ENCODE results near the gene THEM5. TPM values are rescaled to one million over a fixed set of nuclear protein-coding genes. Genes with fewer than 3 reads are reported as not detected.

THEM5 gene
- total RNA-seq, 1 experiment from 2014 or later, result not detected

DNA sequence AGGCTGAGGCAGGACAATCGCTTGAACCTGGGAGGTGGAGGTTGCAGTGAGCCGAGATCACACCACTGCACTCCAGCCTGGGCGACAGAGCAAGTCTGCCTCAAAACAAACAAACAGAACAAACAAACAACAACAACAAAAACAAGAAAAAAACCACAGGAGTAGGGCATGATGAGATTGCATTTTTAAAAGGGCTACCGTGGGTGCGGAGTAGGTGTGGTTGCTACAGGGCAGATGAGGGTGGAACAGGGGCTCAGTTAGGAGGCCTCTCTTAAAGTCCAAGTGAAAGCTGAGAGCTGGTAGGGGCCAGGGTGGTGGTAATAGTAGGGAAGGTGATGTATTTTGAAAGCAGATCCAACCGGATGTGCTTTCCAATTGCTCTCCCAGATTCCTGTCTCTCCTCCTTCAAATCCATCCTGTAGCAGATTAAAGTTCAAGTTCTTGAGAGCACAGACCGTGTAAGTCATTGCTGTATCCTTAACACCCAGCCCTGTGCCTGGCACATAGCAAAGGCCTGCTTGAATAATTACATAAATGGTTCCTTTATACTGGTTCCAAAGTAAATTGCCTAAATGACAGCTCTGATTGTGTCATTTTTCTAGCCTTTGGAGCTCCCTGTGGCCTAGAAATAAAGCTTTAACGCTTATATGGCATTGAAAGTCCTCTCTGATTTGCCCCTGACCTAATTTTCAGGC lies 44.1 kb downstream of the THEM5 start:
- DNase-seq (ENCODE audit: low spot score), result no peak
- in situ Hi-C loops (cut with HindIII; ENCODE audit: low sequenced_read_pairs), result no loop called here

DNA sequence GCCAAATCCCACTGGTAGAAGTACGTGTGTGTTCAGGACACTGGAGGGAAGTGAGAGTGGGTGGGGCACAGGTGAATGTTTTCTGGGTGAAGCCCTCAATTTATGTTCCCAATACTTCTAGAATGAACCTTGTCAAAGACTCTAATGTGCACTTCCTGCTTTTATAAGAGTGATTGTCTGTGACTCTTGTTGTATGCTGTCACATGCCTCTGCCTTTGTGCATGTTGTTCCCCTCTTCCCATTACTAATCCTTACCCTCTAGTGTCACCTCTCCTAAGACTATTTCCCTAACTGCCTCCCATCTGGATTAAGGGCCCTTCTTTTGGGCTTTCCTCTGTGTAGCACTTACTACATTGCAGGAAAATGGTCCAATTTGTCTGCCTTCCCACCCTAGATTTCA lies 45.7 kb downstream of the THEM5 start:
- in situ Hi-C loops (cut with HindIII; ENCODE audit: low sequenced_read_pairs), result no loop called here
- no peak for DNase-seq (ENCODE audit: low spot score)

DNA sequence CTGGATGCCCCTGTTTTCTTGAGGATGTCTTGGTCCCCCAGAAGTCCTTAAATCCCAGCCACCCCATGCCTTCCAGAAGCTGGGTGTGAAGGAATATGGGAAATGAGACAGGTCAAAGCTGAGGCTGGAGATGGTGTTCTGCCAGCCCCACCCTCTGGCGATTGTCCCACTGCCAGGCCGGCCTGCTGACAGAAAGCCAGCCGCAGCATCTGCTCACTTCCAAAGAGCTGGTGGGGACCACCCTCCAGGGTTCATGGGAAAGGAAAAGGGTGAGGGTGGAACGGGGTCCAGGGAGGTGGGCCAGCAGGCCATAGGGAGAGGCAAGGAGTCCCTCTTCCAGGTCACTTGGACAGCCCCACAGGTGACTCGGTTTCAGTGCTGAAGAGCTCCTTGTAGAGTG lies 46.4 kb downstream of the THEM5 start:
- DNase-seq (ENCODE audit: low spot score), result peak; percentile 52
- in situ Hi-C loops (cut with HindIII; ENCODE audit: low sequenced_read_pairs), result no loop called here

- no peak for DNase-seq (ENCODE audit: low spot score)
- in situ Hi-C loops (cut with HindIII; ENCODE audit: low sequenced_read_pairs), result no loop called here
Measured at GRCh38 chr1:151806170-151806569, 47.3 kb downstream of the THEM5 start.

GRCh38 chr1:151805066-151805820 lies 48.3 kb downstream of the THEM5 start, which contains the start of gene LINGO4:
Gene LINGO4 (minus strand): TSS chr1:151805419. CDS start chr1:151802704, 2,715 bp downstream.
- in situ Hi-C loops (cut with HindIII; ENCODE audit: low sequenced_read_pairs), result no loop called here
- DNase-seq (ENCODE audit: low spot score), result no peak

GRCh38 chr1:151803915-151804314 lies 49.6 kb downstream of the THEM5 start:
- in situ Hi-C loops (cut with HindIII; ENCODE audit: low sequenced_read_pairs), result no loop called here
- DNase-seq (ENCODE audit: low spot score), result no peak

GRCh38 chr1:151803164-151803563 lies 50.3 kb downstream of the THEM5 start:
- no peak for DNase-seq (ENCODE audit: low spot score)
- in situ Hi-C loops (cut with HindIII; ENCODE audit: low sequenced_read_pairs), result no loop called here

GRCh38 chr1:151802372-151802771 lies 51.1 kb downstream of the THEM5 start:
- DNase-seq (ENCODE audit: low spot score), result no peak

GRCh38 chr1:151801846-151802245 lies 51.7 kb downstream of the THEM5 start:
- in situ Hi-C loops (cut with HindIII; ENCODE audit: low sequenced_read_pairs), result no loop called here
- no peak for DNase-seq (ENCODE audit: low spot score)

More at GRCh38 chr1:151802372-151802771, 51.1 kb downstream of the THEM5 start:
- in situ Hi-C loops (cut with HindIII; ENCODE audit: low sequenced_read_pairs), result no loop called here

DNA sequence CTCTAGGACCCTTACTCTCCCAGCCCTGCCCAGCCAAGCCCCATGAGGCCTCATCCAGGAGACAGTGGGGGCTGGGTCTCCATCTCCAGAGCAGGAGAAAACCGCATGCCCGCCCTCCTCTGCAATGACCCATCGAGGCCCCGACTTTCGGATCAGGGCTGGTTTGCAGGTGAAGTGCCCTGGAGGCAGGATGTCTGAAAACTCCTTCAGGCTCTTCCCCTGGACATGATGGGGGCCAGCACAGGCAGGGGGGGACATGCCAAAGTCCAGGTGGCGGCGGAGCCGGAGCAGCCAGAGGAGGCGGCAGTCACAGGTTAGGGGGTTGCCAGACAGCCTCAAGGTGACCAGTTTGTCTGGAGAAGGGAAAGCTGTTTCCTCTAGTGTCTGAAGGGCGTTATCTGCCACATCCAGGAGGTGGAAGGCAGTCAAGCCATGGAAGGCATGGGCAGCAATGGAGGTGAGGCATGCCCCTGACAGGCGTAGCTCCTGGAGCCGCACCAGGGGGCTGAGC lies 52.1 kb downstream of the THEM5 start:
- DNase-seq (ENCODE audit: low spot score), result no peak
- in situ Hi-C loops (cut with HindIII; ENCODE audit: low sequenced_read_pairs), result no loop called here

DNA sequence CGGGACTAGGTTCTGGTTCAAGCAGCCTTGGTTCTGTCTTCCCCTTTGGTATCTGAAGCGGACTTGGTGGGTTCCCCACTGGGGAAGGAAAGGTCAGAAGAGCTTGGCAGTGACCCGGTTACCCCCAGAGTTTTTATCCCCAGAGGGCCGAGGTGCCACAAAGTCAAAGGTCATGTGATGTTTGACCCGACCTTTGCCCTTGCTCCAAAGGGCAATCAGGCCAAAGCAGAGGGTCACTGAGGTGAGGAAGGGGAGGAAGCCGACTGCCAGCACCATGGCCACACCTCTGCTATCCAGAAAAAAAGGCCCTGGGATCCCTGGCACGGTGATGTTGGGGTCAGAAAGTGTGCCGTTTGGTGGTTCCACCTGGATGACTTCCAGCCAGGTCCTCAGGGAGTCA lies 52.7 kb downstream of the THEM5 start:
- in situ Hi-C loops (cut with HindIII; ENCODE audit: low sequenced_read_pairs), result no loop called here
- no peak for DNase-seq (ENCODE audit: low spot score)

DNA sequence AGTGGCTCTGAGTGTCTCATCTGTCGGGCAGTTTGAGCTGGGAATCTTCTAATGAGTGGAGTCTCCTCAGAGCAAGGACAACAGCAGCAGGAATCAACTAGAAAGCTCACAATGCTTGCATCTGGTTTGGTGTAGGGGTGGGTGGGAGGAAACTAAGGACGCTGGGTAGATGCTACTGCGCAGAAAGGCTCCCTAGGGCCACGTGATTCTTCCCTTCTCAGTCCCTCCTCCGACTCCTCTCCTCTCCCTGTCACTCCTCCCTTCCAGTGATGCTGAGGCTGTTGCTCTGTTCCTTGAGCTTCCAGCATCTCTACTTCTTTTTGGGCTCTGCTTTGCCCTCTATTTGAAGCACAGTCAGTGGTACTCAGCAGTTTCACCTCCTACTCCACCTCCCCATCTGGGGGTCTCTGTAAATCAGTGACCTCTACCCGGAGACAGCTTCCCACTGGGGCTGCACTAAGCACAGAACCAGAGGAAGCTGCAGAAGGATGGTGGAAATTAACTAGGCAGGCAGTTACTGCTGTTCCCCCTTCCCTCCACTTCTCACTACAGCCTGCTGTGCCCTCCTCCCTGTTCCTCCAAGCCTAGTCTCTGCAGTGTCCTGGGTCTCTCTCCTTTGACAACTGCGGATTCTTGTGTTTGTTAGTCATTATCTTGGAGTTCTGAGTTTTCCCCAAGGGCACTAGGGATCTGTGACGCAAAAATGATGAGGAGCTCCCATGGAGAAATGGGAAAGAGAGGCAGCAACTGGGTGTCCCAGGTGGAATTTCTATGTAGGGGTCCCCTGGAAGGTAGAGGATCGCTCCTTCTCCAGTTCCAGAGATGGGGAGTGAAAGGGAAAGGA lies 54.1 kb downstream of the THEM5 start:
- in situ Hi-C loops (cut with HindIII; ENCODE audit: low sequenced_read_pairs), result no loop called here

DNA sequence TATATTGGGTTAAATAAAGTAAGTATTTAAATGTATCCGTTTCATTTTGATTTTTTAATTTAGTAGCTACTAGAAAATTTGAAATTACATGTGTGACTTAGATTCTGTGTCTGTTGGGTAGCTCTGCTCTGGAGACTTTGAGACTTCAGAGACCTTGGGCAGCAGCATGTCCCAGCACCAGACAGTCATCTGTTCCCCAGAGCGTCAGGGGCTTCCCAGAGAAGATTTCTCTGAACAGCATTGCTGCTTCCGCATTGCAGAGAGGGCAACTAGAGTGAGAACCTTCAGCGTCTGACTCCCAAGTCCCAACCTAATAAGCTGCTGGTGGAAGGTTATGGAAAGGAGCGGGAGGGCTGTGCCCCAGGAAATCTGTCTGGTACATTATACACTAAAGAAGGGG lies 54.9 kb downstream of the THEM5 start:
- DNase-seq (ENCODE audit: low spot score), result no peak
- in situ Hi-C loops (cut with HindIII; ENCODE audit: low sequenced_read_pairs), result no loop called here

More for the DNA sequence above, 54.1 kb downstream of the THEM5 start:
- DNase-seq (ENCODE audit: low spot score), result no peak

Other genes starting within 250 kb of the THEM5 start
- 25.5 and 32.7 TPM in 2 replicates for gene SNX27, start 241.7 kb downstream of the THEM5 start, total RNA-seq (2014; rRNA removed; shearing (Covaris generic))
- not detected in 2 replicates for gene CELF3, start 136.9 kb downstream of the THEM5 start, total RNA-seq (2014; rRNA removed; shearing (Covaris generic))
- not detected in 2 replicates for gene RIIAD1, start 132.2 kb downstream of the THEM5 start, total RNA-seq (2014; rRNA removed; shearing (Covaris generic))
- 173 and 199 TPM in 2 replicates for gene MRPL9, start 90.2 kb downstream of the THEM5 start, total RNA-seq (2014; rRNA removed; shearing (Covaris generic))
- 20.6 and 21.2 TPM in 2 replicates for gene TDRKH, start 63.2 kb downstream of the THEM5 start, total RNA-seq (2014; rRNA removed; shearing (Covaris generic))
- gene LINGO4, start 48.3 kb downstream of the THEM5 start, total RNA-seq (2014; rRNA removed; shearing (Covaris generic)), result not detected in 2 replicates
- not detected in 2 replicates for gene RORC, start 21.9 kb downstream of the THEM5 start, total RNA-seq (2014; rRNA removed; shearing (Covaris generic))
- not detected in 2 replicates for gene C2CD4D, start 13.9 kb downstream of the THEM5 start, total RNA-seq (2014; rRNA removed; shearing (Covaris generic))
- gene THEM4, start 55.8 kb upstream of the THEM5 start, total RNA-seq (2014; rRNA removed; shearing (Covaris generic)), result not detected in 2 replicates
- not detected in 2 replicates for gene S100A10, start 140.1 kb upstream of the THEM5 start, total RNA-seq (2014; rRNA removed; shearing (Covaris generic))
- not detected in 2 replicates for gene S100A11, start 183.3 kb upstream of the THEM5 start, total RNA-seq (2014; rRNA removed; shearing (Covaris generic))
- not detected in 2 replicates for gene TCHHL1, start 235.4 kb upstream of the THEM5 start, total RNA-seq (2014; rRNA removed; shearing (Covaris generic))